Posterior vena cava (tissue), 2 donors: ENCODE results near the gene FAM234A. TPM values are rescaled to one million over a fixed set of nuclear protein-coding genes. Genes with fewer than 3 reads are reported as not detected.

ENCODE experiments used
- DNase-seq: peaks from one replicate; pipeline ENCODE4 v3.0.0-alpha.2; 2020; ENCODE audit warnings: low spot score
- intact Hi-C, 2 donors: fragments of 100-400 bp; cut with DNase I; formaldehyde crosslinking; loops; one replicate each; pipeline versions ENCODE4 v1.14.1 to v1.14.2; 2022 to 2023
- total RNA-seq, 2 donors: library from RNA; stranded (reverse); fragmentation: NEBNext Ultra II Directional; extraction: Animal tissue kit (Norgen Biotek cat#: 25700); gene quantifications; one replicate each; pipeline ENCODE4 v1.2.1, GENCODE V29; 2021
- donor health status: DM: yes; HTN: yes; CAD: no.
- donor health status: DM: yes; HTN: yes; CAD: no.

FAM234A gene
- total RNA-seq, 2 donors from 2014 or later, result 69.4 to 86.2 TPM

- no peak for DNase-seq
- intact Hi-C loops, result no loop called here
Observed at GRCh38 chr16:275041-275641, 40.5 kb downstream of the FAM234A start.

- DNase-seq, result no peak
- intact Hi-C loops, result no loop called here
Observed at GRCh38 chr16:275786-276232, 41.2 kb downstream of the FAM234A start, which contains the start of gene RGS11. TSS of gene RGS11 (minus strand) at chr16:275944. CDS start at chr16:275911, 33 bp downstream.

- DNase-seq, result no peak
- intact Hi-C loops, result no loop called here
Observed at GRCh38 chr16:276426-277077, 41.9 kb downstream of the FAM234A start.

- intact Hi-C loops, result no loop called here
- no peak for DNase-seq
Observed at GRCh38 chr16:278863-279366, 44.3 kb downstream of the FAM234A start.

- intact Hi-C loops, result no loop called here
- DNase-seq, result no peak
Observed at GRCh38 chr16:279531-279930, 44.9 kb downstream of the FAM234A start.

GRCh38 chr16:280005-280460 is 45.4 kb downstream of the FAM234A start:
- no peak for DNase-seq
- intact Hi-C loops, result no loop called here

GRCh38 chr16:280552-280951 is 45.9 kb downstream of the FAM234A start, which contains the start of gene ARHGDIG:
TSS of gene ARHGDIG (plus strand) at chr16:280591. CDS start at chr16:280681, 90 bp downstream.
- intact Hi-C loops, result no loop called here

GRCh38 chr16:280991-281659 is 46.5 kb downstream of the FAM234A start:
- intact Hi-C loops, result no loop called here
- DNase-seq, result no peak

More at GRCh38 chr16:280552-280951, 45.9 kb downstream of the FAM234A start, which contains the start of gene ARHGDIG:
- DNase-seq, result no peak

- intact Hi-C loops, result no loop called here
- no peak for DNase-seq
Observed at GRCh38 chr16:281660-282255, 47.1 kb downstream of the FAM234A start.

GRCh38 chr16:282491-282890 is 47.9 kb downstream of the FAM234A start:
- intact Hi-C loops, result no loop called here
- no peak for DNase-seq

- no peak for DNase-seq
- intact Hi-C loops, result no loop called here
Observed at GRCh38 chr16:283033-283805, 48.6 kb downstream of the FAM234A start, which contains the start of gene PDIA2. TSS of gene PDIA2 (plus strand) at chr16:283164. CDS start at chr16:283170, 6 bp downstream.

- intact Hi-C loops, result no loop called here
- no peak for DNase-seq
Observed at GRCh38 chr16:284204-285120, 49.8 kb downstream of the FAM234A start.

GRCh38 chr16:285146-286055 is 50.8 kb downstream of the FAM234A start:
- DNase-seq, result no peak
- intact Hi-C loops, result no loop called here

GRCh38 chr16:286491-287297 is 52.1 kb downstream of the FAM234A start:
- intact Hi-C loops, result no loop called here
- no peak for DNase-seq

GRCh38 chr16:287298-287811 is 52.7 kb downstream of the FAM234A start:
- intact Hi-C loops, result no loop called here

More at GRCh38 chr16:287298-287811, 52.7 kb downstream of the FAM234A start:
- no peak for DNase-seq
